ENCODE measurements around the gene RCAN2.
"Not testable (repeated sequence)": the region's sequence is repeated elsewhere in the genome, so short reads cannot be mapped to it uniquely, and the experiment has no call there.

GRCh38 chr6:46387728-46388127 is 103.5 kb downstream of the RCAN2 start:
- TF ChIP-seq POLR2A (IDR thresholded peaks at IDR 0.05; ENCODE audit: low read depth, low read length); JUN (IDR thresholded peaks at IDR 0.05; ENCODE audit: borderline replicate concordance, insufficient read depth, insufficient read length, low read depth); MYC (IDR thresholded peaks at IDR 0.05; ENCODE audit: low read depth, low read length); POLR2AphosphoS5 (IDR thresholded peaks at IDR 0.05; ENCODE audit: insufficient read depth, low read depth, low read length); EZH2 (IDR thresholded peaks at IDR 0.05; ENCODE audit: borderline replicate concordance, low read depth, low read length, severe bottlenecking); MAX (IDR thresholded peaks at IDR 0.05; ENCODE audit: insufficient read depth, insufficient read length); FOS (IDR thresholded peaks at IDR 0.05; ENCODE audit: borderline replicate concordance, insufficient read depth, low read length); GATA2 (IDR thresholded peaks at IDR 0.05; ENCODE audit: insufficient read depth, insufficient read length, low read depth, low read length): not testable (repeated sequence)
- TF ChIP-seq, protein P1, sequence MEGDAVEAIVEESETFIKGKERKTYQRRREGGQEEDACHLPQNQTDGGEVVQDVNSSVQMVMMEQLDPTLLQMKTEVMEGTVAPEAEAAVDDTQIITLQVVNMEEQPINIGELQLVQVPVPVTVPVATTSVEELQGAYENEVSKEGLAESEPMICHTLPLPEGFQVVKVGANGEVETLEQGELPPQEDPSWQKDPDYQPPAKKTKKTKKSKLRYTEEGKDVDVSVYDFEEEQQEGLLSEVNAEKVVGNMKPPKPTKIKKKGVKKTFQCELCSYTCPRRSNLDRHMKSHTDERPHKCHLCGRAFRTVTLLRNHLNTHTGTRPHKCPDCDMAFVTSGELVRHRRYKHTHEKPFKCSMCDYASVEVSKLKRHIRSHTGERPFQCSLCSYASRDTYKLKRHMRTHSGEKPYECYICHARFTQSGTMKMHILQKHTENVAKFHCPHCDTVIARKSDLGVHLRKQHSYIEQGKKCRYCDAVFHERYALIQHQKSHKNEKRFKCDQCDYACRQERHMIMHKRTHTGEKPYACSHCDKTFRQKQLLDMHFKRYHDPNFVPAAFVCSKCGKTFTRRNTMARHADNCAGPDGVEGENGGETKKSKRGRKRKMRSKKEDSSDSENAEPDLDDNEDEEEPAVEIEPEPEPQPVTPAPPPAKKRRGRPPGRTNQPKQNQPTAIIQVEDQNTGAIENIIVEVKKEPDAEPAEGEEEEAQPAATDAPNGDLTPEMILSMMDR (IDR thresholded peaks at IDR 0.05; ENCODE audit: extremely low read depth in 1 of 2, insufficient read depth in 1 of 2, low read depth in 1 of 2, low read length in 2 of 2): not testable (repeated sequence)
